HG02623 (cell line): ENCODE results near the gene NKX1-2.
A peak's percentile ranks its signal among the peaks of the same experiment; 100 is the strongest.

Experiments used
- ATAC-seq: cut with Tn5 transposase; IDR thresholded peaks from one replicate; pipeline ENCODE4 v1.9.1; 2021; ENCODE audit warnings: moderate library complexity; ENCODE audit not compliant: unreplicated experiment

Gene NKX1-2

DNA sequence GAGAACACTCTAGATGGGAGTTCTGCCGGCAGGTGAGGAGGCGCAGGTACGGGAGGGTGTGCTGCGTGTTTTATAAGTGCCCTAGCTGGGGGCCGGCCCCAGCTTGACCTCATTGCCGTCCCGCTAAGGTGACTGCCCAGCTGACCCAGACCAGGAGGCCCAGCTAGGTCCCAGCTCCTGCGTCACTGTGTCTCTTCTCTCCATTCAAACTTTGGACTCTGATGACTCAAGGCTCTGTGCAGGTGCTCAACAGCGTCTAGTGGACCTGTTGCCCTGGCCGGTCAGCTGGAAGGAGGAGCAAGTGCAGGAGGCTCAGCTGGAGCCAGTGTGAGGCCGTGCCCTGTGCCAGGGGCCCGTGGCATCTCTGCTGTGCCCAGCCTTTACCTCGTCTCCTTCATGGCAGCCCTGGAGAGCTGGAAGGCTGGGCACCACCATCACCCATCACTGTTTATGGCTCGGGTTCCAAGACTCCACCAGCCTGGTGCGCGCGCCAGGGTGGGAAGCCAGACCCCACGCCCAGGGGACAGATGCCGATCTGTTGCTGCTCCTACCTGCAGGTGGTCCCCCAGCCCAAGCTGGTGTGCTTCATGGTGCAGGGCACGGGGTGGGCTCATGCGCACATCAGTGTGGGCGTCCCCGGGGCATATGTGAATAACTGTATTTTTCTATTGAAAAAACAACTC is 26.3 kb upstream of the NKX1-2 start:
- ATAC-seq = no peak

GRCh38 chr10:124474514-124475070 is 24.8 kb upstream of the NKX1-2 start:
- no peak for ATAC-seq

GRCh38 chr10:124473070-124473469 is 23.2 kb upstream of the NKX1-2 start:
- no peak for ATAC-seq

DNA sequence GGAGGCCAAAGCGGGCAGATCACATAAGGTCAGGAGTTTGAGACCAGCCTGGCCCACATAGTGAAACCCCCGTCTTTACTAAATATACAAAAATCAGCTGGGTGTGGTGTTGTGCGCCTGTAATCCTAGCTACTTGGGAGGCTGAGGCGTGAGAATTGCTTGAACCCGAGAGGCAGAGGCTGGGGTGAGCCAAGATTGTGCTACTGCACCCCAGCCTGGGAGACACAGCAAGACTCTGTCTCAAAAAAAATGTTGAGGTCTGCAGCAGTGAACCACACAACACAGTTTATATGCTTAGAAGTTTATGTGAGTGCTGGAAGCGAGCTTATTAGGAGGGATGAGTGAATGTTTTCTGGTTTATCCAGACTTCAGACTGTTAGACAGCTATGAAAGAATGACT is 22.2 kb upstream of the NKX1-2 start:
- ATAC-seq = no peak

GRCh38 chr10:124470544-124471434 is 21.0 kb upstream of the NKX1-2 start:
- ATAC-seq = no peak

DNA sequence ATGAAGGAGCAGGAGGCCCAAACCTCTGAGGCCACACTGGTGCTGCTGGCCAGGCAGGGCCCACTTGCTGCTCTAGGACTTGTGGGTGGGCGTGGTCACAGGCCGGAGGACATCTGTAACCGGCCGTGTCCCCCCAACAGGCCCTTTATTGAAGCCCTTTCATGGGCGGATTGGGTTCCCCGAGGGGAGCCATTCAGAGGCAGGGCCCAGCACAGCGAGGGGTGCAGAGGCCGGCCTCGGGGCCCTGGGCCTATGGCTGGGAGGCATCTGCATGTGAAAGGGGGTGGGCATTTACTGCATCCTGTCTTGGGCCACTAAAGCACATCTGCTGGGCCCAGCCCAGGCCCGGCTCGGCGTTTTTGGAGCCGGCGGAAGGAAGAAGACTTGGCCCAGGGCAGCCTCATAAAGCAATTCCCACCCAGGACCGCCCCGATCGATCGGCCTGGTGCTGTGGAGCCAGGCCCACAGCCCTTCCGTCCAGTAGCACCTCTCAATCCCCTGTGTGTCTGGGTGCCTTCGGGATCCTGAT is 20.2 kb upstream of the NKX1-2 start:
- ATAC-seq = no peak

DNA sequence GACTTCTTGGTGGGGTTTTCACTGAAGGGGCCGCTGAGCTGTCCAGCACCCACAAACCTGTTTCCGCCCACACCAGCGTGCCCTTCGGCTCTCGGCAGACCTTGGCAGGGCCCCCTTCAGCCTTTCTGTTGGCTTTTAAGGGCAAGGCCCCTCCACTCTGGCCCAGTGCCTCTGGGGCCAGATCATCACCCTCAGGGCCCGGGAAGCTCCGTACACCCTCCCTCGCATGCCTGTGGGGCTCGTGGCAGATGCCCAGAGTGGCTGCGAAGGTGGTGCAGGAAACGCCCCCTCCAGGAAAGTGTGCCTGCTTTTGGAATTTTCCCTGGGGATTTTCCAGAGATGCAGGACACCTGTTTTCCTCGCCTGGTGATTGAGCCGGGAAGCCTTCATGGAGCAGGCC is 18.8 kb upstream of the NKX1-2 start:
- ATAC-seq = no peak

GRCh38 chr10:124467165-124467564 is 17.3 kb upstream of the NKX1-2 start:
- no peak for ATAC-seq

- ATAC-seq = no peak
Observed at GRCh38 chr10:124465777-124466488, 16.1 kb upstream of the NKX1-2 start.

DNA sequence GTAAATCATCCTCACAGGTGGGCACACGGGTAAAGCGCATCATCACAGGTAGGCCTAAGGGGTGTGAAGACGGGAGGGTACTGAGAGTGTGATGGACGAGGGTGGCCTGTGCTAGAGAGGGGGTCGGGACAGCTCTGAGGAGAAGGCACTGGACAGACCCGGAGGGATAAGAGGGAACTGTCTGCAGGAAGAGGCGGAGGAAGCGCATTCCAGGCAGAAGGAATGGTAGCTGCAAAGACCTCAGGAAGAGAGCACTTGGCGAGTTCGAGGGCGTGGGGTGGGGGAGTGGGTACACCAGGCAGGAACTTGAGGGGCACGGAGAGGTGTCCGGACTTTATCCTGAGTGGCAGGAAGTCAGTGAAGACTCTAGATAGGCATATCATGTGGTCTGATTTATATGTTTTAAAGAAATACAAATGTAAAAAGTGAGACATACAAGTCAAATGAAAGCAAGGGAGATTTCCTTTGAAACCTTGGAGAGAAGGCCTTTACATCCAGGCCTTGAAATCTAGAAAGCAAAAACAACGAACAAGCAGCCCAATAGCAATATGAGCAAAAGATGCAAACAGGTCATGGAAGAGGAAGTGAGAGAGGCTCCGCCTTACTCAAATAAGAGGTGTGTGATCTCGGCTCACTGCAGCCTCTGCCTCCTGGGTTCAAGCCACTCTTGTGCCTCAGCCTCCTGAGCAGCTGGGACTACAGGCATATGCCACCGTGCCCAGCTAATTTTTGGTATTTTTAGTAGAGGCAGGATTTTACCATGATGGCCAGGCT is 15.4 kb upstream of the NKX1-2 start:
- no peak for ATAC-seq

DNA sequence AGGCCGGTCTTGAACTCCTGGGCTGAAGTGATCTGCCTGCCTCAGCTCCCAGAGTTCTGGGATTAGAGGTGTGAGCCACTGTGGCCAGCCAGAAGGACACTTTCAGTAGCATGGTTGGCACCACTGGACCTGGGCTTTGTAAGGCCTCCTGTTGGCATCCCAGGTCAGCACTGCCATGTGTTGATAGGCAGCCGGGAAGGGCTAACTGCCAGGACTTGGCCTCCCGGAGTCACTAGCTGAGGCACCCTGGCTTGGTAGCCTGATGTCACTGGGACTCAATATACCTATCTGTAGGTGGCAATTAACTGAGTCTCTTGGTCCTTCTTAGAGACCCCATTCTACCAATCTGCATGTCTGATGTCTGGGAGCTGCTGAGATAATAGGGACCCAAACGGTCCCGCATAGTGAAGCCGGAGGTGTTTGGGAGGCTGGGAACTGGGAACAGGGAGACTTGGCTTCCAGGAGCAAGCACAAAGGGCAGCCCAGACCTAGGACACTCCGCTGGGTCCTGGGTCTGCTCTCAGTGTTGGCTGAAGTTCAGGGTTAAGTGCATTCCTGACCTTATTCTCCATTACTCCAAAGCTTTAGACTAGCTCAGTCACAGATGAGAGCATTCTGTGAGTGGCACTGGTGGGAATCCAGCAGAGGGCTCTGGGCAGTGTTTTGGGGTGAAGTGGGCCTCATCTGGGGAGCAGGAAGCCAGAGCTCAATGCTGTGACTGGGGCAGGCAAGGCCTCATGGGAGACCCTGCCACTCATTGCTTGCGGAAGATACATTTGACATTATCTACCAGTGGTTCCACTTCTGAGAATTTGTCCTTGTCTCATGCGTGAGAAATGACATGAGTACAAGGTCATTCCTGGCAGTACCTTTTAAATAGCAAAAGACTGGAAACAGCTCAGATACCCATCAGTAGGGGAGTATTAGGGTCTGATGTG is 14.5 kb upstream of the NKX1-2 start:
- no peak for ATAC-seq

DNA sequence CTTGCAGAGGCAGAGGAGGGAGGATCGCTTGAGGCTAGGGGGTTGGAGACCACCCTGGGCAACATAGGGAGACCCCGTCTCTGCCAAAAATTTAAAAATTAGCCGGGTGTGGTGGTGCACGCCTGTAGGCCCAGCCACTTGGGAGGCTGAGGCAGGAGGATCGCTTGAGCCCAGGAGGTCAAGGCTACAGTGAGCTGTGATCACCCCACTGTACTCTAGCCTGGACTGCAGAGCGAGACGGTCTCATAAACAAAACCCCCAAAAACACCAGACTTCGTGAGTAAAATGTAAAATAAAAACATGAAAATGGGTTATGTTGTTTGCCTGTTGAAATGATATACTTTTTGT is 12.5 kb upstream of the NKX1-2 start:
- ATAC-seq = no peak

DNA sequence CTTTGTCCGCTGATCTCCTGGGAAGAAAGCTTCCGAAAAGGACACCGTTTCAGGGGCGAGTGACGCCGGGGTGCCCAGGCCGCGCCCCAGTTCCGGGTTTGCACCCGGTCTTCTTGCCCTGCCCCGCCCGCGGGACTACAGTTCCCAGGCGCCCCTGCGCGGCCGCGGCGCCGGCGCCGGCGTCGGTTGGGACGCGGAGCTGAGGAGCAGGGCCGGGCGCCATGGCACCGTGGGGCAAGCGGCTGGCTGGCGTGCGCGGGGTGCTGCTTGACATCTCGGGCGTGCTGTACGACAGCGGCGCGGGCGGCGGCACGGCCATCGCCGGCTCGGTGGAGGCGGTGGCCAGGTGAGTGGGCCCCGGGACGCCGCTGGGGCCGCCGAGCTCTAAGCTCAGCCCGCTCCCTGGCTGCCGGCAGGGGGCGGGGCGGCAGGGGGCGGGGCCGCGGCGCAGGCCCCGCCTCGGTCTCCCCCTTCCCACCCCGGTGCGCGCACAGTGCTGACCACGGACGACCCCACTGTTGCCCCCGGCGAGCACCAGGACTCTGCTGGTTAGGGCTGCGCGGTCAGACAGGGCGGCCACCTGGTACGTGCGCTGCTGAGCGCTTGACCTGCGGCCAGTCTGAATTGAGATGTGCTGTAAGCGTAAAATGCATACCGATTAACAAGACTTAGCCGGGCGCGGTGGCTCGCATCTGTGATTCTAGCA is 12.0 kb upstream of the NKX1-2 start, which contains the start of gene LHPP:
Gene LHPP, plus strand, starts transcription at position 182 of the 706 bp plus-strand sequence. Its CDS starts 40 bp downstream, at position 222.
- ATAC-seq = peak; percentile 95

GRCh38 chr10:124460144-124460543 is 10.3 kb upstream of the NKX1-2 start:
- no peak for ATAC-seq

GRCh38 chr10:124459395-124459794 is 9.6 kb upstream of the NKX1-2 start:
- ATAC-seq = no peak

GRCh38 chr10:124458889-124459288 is 9.1 kb upstream of the NKX1-2 start:
- no peak for ATAC-seq

- no peak for ATAC-seq
Observed at GRCh38 chr10:124458473-124458872, 8.6 kb upstream of the NKX1-2 start.

- ATAC-seq = no peak
Observed at GRCh38 chr10:124455441-124455840, 5.6 kb upstream of the NKX1-2 start.
